ENCODE results near the gene PPP1R1B.

PPP1R1B gene

DNA sequence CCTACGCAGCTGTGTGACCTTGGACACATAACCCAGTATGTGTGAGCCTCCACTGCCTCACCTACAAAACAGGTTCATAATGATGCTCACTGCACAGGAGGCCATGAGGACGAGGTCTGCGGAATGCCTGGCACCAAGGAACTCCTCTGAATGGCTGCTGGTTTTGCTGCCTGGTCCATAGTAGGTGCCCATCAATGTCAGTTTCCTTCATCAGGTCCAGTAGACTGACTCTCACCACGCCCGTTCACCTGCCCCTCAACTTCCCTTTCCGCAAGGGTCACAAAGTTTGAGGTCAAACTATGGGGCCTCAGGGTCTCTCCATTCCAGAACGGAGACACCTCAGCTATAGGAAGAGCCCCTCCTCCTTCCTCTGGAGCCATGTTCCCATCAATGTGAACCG is 50.3 kb downstream of the PPP1R1B start:
- H3K4me1 ChIP-seq (ENCODE audit: control insufficient read depth in 1 of 2, insufficient read depth in 2 of 2, low read length in 2 of 2): peaks cover 11 to 14% of the 10 kb centered on the region in 2 donors
- H3K9me3 ChIP-seq (ENCODE audit: control insufficient read depth in 1 of 2, low read length in 2 of 2): no peaks in the 10 kb centered on the region
- H3K4me3 ChIP-seq (ENCODE audit: low read depth in 1 of 2, low read length in 2 of 2): no peak overlapping the region
- peaks cover 0 to 18% of the 10 kb centered on the region in 2 donors for H3K36me3 ChIP-seq (ENCODE audit: control insufficient read depth in 1 of 2, insufficient read depth in 2 of 2, low read length in 2 of 2)
- H3K27me3 ChIP-seq (ENCODE audit: low read depth, low read length): no peaks in the 10 kb centered on the region
- H3K27ac ChIP-seq (ENCODE audit: low read length): no peak overlapping the region

DNA sequence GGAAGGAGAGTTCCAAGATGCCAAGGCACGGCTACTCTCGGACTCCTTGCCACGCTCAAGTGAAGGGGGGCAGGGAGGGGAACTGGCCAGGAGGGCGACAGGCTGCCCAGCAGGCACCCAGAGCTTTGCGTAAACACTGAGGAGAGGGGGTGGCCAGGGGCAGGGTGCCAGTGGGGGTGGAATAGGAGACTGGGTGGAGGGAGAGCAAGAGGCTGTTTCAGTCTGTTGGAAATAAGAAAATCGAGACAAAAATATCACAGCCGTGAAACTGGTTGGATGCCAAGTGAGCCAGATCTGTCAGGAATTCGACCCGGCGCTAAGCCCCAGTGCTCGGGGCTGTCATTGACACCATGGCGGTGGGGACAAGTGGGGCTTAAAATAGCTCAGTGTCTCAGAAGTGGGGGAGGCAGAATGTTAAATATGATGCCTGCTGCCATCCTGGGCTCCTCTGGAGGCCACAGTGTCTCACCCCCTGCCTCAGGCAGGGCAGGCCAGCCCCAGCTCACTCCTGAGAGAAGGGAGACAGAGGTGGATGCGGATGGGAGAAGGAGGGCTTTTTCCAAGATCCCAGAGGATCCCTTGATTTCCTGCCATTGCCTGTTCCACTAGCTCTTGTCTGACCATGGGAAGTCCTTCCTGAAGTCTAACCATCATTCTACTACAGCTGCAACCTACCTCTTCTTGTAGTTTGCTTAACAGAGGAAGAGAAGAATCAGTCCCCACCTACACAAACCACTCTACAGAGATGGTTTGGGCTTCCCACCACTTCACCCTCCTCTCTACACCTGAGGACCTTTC is 51.0 kb downstream of the PPP1R1B start:
- H3K36me3 ChIP-seq (ENCODE audit: control insufficient read depth in 1 of 2, insufficient read depth in 2 of 2, low read length in 2 of 2): peaks cover 0 to 18% of the 10 kb centered on the region in 2 donors
- H3K27me3 ChIP-seq (ENCODE audit: low read depth, low read length): no peaks in the 10 kb centered on the region
- peaks cover 11 to 14% of the 10 kb centered on the region in 2 donors for H3K4me1 ChIP-seq (ENCODE audit: control insufficient read depth in 1 of 2, insufficient read depth in 2 of 2, low read length in 2 of 2)
- H3K27ac ChIP-seq (ENCODE audit: low read length): peak overlapping the region; percentile 24
- H3K4me3 ChIP-seq (ENCODE audit: low read depth in 1 of 2, low read length in 2 of 2): no peak overlapping the region
- no peaks in the 10 kb centered on the region for H3K9me3 ChIP-seq (ENCODE audit: control insufficient read depth in 1 of 2, low read length in 2 of 2)

DNA sequence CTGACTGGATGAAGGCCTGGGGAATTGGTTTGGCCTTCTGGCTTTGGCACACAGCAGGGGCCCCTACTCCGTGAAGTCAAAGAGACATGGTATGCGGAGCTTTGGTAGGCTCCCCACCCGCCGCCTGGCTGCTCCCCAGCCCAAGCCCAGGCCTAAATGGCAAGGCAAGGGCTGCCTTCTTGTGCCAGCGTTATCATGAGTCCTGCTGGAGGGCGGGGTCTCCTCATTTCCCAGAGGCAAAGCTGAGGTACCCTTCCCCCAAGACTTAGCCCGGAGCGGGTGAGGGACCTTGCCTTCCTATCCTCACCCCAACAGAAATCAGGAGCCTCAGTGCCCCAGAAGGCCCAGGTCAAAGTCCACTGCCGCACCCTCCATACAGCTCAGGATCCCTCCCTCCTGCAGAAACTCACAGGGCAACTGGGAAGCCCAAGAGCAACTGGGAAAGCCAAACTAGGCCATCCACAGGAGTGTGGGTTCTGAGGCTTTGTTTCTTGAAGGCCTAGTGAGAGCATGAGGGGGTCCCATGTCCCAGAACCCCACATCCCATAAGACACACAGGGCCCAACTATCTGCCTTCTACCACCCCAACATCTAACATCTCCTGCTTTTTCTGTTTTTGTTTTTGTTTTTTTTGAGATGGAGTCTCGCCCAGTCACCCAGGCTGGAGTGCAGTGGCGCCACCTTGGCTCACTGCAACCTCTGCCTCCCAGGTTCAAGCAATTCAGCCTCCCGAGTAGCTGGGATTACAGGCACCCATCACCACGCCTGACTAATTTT is 51.8 kb downstream of the PPP1R1B start:
- Histone ChIP-seq H3K27me3 (ENCODE audit: low read depth, low read length) (no peaks in the 10 kb centered on the region), H3K36me3 (ENCODE audit: control insufficient read depth in 1 of 2, insufficient read depth in 2 of 2, low read length in 2 of 2) (peaks cover 0 to 24% of the 10 kb centered on the region in 2 donors), H3K9me3 (ENCODE audit: control insufficient read depth in 1 of 2, low read length in 2 of 2) (no peaks in the 10 kb centered on the region), H3K4me3 (ENCODE audit: low read depth in 1 of 2, low read length in 2 of 2) (no peak overlapping the region), H3K27ac (ENCODE audit: low read length) (peak overlapping the region; percentile 24), H3K4me1 (ENCODE audit: control insufficient read depth in 1 of 2, insufficient read depth in 2 of 2, low read length in 2 of 2) (peaks cover 11 to 14% of the 10 kb centered on the region in 2 donors)

DNA sequence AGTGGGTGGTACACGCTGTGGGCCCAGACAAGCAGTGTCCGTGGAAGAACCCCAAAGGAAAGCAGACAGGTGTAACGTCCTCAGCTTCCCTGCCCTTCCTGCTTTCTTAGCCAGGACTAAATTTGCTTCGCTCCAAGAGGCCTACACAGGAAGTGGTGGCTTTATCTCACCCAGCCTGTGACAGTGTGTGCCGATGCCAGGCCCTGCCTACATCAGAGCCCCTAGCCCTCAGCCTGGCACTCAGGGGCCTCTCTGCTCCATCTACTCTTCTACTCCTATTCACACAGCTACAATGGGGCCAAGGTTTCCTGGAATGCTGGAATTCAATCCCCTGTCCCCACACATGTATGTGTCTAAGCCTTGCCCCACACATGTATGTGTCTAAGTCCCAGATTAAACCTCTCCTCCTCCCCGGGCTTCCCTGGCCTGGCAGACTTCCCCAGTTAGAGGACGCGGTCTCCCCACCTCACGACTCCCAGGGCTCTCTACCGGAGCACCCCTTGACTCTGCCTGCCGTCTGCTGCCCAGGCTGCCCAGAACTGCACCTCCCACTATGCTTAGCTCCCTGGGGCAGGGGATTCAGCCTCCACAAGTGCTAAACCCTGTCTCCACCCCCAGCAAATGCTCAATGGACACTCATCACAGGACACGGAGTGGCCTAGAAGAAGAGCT is 52.9 kb downstream of the PPP1R1B start:
- Histone ChIP-seq H3K9me3 (ENCODE audit: control insufficient read depth in 1 of 2, low read length in 2 of 2) (no peaks in the 10 kb centered on the region), H3K36me3 (ENCODE audit: control insufficient read depth in 1 of 2, insufficient read depth in 2 of 2, low read length in 2 of 2) (peaks cover 5 to 33% of the 10 kb centered on the region in 2 donors), H3K4me3 (ENCODE audit: low read depth in 1 of 2, low read length in 2 of 2) (no peak overlapping the region), H3K4me1 (ENCODE audit: control insufficient read depth in 1 of 2, insufficient read depth in 2 of 2, low read length in 2 of 2) (peaks cover 11 to 14% of the 10 kb centered on the region in 2 donors), H3K27me3 (ENCODE audit: low read depth, low read length) (no peaks in the 10 kb centered on the region), H3K27ac (ENCODE audit: low read length) (peak overlapping the region; percentile 69)

DNA sequence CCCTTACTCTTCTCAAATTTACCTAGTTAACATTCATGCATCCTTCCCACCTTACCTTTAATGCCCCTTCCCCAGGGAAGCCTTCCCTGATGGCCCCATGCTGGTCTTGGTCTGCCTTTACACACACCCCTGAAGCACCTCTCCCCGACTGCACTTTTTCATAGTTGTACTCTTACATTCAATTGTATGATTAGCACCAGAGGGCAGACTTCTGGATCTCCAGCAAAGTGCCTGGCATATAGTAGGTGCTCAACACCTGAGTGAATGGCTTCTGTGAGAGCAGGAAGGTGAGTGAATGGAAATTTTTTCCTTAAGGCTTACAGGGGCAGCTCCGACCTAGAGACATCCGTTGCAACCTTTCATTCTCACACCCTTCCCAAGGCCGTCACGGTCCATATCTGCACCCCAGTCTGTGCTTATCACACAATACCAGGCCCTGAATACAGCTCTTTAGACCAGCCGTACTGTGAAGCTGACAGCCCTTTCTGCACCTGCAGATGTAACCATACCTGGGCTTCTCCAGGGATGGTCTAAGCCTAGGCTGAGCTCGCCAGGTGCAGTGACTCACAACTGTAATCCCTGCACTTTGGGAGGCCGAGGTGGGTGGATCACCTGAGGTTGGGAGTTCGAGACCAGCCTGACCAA is 56.7 kb downstream of the PPP1R1B start:
- H3K27ac ChIP-seq (ENCODE audit: low read length): no peak overlapping the region
- H3K9me3 ChIP-seq (ENCODE audit: control insufficient read depth in 1 of 2, low read length in 2 of 2): no peaks in the 10 kb centered on the region
- peaks cover 2 to 9% of the 10 kb centered on the region in 2 donors for H3K4me1 ChIP-seq (ENCODE audit: control insufficient read depth in 1 of 2, insufficient read depth in 2 of 2, low read length in 2 of 2)
- H3K27me3 ChIP-seq (ENCODE audit: low read depth, low read length): no peaks in the 10 kb centered on the region
- peaks cover 12 to 37% of the 10 kb centered on the region in 2 donors for H3K36me3 ChIP-seq (ENCODE audit: control insufficient read depth in 1 of 2, insufficient read depth in 2 of 2, low read length in 2 of 2)
- H3K4me3 ChIP-seq (ENCODE audit: low read depth in 1 of 2, low read length in 2 of 2): no peak overlapping the region

DNA sequence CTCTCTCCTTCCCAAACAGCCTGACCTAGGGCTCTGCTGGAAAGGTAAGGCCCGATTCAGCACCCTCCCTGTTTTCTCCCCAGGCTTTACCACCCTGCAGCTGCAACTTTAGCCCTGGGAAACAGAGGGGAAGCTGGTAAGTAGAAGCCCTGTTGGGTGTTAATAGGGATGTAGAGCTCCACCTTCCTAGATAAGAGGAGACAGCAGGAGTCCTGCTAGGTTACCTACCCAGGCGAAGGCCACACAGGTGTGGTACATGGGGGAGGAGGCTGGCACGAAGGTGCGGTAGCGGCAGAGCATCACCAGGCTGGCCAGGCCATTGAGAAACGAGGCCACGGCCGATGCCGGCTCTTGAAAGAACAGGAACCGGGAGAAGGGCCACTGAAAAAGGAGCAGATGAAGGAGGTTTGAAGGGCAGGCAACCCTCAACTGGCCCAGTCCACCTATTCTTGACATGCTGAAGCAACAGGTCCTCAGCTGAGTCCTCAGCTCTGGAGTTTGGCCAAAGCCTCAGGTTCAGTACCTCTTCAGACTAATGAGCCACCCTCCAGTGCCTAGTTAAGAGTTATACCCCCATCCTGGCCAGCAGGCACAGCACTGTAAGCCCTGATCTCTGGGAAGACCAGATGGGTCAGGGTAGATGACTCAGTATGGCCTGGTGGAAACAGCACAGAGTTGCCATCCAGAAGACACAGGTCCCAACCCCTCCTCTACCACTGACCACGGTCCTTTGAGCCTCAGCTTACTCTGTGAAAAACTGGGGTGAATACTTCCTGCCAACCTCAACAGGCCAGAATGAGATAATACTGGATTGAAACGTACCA is 57.8 kb downstream of the PPP1R1B start:
- H3K9me3 ChIP-seq (ENCODE audit: control insufficient read depth in 1 of 2, low read length in 2 of 2): no peaks in the 10 kb centered on the region
- H3K27ac ChIP-seq (ENCODE audit: low read length): no peak overlapping the region

More for the DNA sequence above, 57.8 kb downstream of the PPP1R1B start:
- no peaks in the 10 kb centered on the region for H3K27me3 ChIP-seq (ENCODE audit: low read depth, low read length)
- H3K4me1 ChIP-seq (ENCODE audit: control insufficient read depth in 1 of 2, insufficient read depth in 2 of 2, low read length in 2 of 2): peaks cover 8 to 9% of the 10 kb centered on the region in 2 donors
- peaks cover 12 to 32% of the 10 kb centered on the region in 2 donors for H3K36me3 ChIP-seq (ENCODE audit: control insufficient read depth in 1 of 2, insufficient read depth in 2 of 2, low read length in 2 of 2)
- no peak overlapping the region for H3K4me3 ChIP-seq (ENCODE audit: low read depth in 1 of 2, low read length in 2 of 2)

Measured in muscle layer of duodenum (tissue), 2 donors.